Prostate gland (tissue), 2 donors: ENCODE results near the gene STARD10.

Source experiments
- CTCF ChIP-seq, 4 experiments: fragments of 200-600 bp in 2 of 4; fragments of 450-650 bp in 2 of 4; sonication (generic) in 2 of 4; IDR thresholded peaks; 1 replicate in 3 of 4; 2 replicates in 1 of 4; pipeline ENCODE4 v1.5.1; 2016 to 2019; ENCODE audit warnings: antibody characterized with exemption in 4 of 4, mild to moderate bottlenecking in 2 of 4, moderate library complexity in 2 of 4
- POLR2A ChIP-seq: fragments of 450-650 bp; IDR thresholded peaks from one replicate; pipeline ENCODE4 v1.6.1; 2016; ENCODE audit warnings: antibody characterized with exemption, mild to moderate bottlenecking
- POLR2AphosphoS5 ChIP-seq: sonication (generic); formaldehyde crosslinking; IDR thresholded peaks from one replicate; pipeline ENCODE4 v1.6.1; 2017; ENCODE audit warnings: antibody characterized with exemption

- no peak for TF ChIP-seq POLR2AphosphoS5
- TF ChIP-seq CTCF (IDR thresholded peaks at IDR 0.05), result no peak
- TF ChIP-seq POLR2A, result no peak
These were observed 54.4 kb downstream of the STARD10 start for GRCh38 chr11:72739240-72740059.
